ENCODE results near the gene MTHFSD.
"Not testable (repeated sequence)": the region's sequence is repeated elsewhere in the genome, so short reads cannot be mapped to it uniquely, and the experiment has no call there.

The MTHFSD gene, protein sequence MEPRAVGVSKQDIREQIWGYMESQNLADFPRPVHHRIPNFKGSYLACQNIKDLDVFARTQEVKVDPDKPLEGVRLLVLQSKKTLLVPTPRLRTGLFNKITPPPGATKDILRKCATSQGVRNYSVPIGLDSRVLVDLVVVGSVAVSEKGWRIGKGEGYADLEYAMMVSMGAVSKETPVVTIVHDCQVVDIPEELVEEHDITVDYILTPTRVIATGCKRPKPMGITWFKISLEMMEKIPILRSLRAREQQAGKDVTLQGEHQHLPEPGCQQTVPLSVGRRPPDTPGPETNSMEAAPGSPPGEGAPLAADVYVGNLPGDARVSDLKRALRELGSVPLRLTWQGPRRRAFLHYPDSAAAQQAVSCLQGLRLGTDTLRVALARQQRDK

DNA sequence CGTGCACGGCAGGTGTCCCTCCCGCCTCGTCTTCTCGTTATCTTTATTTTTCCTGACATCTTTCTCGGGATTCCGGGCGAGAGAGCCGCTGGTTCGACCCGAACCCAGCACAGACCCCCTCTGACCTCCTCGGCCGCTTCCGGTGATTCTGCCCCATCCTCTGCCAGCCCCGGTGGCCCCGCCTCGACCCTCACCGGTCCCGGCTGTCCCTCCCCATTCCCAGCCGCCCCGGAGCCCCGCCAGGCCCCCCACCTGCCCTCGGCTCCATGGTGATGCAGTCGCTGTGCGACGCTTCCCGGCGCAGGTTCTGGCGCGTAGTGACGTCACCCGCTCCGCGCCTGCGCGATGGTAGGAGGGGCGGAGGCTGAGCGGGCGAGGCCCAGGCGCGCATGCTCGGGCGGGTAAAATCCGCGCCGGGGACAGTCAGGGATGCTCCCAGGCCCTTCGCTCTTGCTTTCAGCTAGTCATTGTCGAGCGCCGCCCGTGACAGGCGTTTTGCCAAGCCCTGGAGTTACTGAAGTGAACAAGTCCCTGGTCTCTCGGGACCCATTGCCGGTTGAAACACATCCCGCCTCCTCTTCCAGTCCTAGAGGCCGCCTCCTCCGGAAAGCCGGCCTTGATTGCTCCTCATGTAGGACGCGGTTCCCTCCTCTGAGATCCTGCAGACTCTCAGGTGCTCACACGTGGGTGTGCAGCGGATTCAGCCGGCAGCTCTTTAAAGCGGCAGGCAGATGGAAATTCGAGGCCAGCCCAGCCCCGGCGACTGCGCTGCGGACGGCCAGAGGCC, at the start of gene MTHFSD:
Gene MTHFSD, minus strand, starts transcription at position 319 of the 787 bp plus-strand sequence. Its CDS starts 51 bp downstream, at position 268.
- DNase-seq, result peak; percentile 97

DNA sequence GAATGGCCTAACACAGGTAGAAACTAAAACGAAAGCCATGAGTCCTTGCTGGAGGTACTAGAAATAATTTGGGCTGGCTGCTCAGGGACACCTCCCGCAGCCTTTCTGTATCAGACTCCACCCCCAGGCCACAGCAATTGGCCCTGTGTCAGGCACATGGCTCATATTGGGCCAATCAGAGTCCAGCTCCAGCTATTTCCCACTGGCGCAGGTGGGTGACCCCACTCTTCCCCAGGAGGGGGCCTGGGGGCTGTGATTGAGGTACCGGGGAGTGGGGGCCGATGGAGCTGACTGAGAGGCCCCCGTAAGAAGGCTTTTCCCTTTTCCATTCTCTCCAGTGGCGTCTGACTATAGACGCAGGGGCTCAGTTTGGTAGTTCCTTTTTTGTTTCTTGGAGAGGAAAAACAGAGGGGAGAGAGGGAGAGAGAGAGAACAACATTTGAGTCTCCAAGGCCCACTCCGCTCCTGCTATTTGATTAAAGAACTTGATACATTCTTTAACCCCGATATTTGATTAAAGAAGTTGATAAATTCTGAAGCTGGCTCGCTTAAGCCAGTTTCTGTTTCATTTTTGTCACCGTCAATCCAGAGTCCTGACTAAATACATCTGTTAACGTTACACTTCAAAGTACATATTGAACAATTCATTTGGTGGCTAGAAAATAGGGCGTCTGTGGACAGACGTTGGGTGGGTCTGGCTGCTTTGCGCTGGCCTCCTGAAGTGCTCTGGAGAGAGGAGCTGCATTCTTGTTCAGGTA, 49.6 kb upstream of the MTHFSD start:
- peak; percentile 31 for DNase-seq

DNA sequence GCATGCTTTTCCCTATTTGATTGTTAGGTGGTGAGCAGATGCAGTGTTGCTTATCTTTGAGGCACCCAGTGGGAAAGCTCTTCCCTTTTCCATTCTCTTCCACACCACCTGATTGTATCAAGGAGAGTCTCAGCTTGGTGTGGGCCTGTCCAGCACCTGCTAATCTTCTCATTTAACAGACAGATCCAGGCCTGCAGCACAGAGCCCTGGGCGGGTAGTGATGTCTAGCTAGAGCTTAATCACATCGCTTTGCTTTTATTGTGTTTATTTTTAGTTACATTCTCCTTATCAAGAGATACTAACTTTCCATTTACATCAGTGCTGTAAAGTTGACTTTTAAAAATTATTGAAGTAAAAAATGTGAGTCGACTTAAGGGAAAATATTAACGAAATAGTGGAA, 47.5 kb upstream of the MTHFSD start:
- DNase-seq, result no peak

DNA sequence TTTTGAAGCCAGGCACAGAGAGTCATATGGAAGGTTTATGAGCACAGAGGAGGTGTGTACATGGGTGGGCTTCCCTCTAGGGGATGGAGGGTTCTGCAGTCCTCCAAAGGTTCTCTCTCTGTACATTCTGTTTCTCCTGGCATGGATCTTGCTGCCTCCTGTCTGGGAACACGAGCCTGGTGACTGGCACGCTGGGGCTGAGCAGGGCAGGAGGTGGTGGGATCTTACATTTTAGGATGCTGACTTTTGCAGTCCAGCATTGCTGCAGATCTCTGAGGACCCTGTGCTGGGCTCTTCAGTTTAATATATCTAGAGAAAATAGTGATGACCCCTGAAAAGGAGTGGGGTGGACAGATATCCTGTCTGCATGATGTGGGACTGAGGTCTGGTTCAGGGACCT, 46.3 kb upstream of the MTHFSD start:
- DNase-seq, result no peak

DNA sequence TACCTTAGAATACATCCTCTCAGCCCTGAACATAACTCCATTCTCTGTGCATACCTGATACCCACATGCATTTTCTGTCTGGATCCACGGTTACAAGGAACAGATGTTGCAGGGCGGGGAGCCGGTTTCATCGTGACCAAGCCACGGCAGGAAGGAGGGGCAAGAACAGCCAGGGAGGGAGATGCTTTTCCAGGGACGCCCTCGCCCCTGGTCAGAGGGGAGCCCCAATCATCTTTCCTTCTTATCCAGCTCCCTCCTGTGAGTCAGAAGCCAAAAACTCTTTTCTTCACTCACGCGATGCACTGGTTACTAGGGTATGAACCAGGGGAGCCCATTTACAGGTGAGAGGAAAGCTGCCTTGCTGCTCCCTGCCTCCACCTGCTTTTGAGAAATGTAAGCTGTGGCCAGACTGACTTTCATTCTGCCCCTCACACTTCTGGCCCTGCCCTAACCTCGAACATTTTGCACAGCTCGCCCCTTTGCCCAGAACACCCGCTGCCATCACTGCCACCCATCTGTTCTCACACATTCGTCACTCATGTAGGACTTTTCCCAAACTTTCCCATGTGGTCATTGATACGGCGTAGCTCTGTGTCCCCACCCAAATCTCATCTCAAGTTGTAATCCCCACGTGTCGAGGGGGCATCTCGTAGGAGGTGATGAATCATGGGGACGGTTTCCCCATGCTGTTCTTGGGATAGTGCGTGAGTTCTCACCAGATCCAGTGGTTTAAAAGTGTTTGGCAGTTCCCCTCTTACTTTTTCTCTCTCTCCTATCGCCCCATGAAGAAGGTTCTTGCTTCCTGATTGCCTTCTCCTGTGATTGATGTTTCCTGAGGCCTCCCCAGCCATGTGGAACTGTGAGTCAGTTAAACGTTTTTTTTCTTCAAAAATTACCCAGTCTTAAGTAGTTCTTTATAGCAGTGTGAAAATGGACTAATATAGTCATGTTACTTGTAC, 43.9 kb upstream of the MTHFSD start:
- no peak for DNase-seq

DNA sequence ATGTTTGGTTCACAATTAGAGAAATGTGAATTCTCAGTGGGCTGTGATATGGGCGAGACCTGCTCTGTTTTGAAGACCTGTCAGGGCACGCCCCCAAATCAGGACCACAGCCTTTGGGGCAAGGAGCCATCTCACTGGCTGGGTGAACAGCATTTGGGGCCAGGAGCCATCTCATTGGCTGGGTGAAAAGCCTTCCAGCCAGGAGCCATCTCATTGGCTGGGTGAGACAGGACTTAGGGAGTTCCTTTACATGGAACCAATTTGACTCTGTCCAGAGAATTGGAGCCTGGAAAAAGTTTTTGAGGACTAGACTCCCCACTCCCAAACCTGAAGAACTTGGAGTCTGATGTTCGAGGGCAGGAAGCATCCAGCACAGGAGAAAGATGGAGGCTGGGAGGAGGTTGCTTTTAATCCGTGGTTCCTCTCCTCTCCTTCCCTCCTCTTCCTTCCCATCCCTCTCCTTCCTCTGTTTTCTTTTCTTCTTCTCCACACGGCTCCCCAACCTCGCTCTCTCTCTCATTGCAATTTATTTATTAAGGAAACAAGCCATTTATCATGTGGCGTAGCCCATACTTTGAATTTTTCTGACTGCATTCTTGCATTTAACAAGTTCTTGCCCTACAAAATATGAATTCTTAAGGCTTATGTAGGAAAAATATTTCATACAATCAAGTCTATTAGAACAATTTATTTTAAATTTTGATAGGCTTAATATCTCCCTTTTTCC, 43.0 kb upstream of the MTHFSD start:
- no peak for DNase-seq

DNA sequence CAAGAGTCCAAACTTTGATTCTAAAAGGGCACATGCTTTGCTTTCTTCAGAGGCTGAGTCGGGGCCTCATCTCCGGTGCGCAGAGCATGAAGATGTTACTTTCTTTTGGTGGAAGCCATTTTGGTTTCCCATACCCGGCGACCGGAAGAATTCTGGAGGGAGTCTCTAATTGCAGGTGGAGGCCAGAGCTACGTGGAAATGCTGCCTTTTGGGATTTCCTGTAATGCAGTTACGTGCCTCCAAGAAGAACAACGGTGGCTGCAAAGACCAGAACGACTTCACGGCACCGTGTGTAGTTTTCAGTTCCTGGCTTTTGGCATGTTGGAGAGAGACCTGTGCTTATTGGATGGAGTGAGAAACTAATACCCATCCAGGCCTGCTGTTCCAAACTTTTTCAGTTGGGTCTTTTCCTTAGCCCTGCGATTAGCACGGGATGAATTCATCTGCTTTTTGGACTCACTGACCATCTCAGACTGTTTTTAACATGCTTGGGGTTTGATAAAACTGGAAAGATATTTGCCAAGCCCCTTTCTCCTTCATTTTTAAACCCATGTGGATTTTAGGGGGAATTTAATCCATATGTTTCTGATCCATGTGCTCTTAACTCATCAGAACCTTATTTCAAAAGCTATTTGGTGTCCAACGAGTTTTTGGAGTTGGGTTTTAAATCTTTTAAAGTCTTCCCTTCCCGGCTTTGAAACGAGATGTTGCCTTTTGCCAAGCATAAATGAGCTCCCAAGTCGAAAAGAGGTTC, 42.3 kb upstream of the MTHFSD start:
- no peak for DNase-seq

DNA sequence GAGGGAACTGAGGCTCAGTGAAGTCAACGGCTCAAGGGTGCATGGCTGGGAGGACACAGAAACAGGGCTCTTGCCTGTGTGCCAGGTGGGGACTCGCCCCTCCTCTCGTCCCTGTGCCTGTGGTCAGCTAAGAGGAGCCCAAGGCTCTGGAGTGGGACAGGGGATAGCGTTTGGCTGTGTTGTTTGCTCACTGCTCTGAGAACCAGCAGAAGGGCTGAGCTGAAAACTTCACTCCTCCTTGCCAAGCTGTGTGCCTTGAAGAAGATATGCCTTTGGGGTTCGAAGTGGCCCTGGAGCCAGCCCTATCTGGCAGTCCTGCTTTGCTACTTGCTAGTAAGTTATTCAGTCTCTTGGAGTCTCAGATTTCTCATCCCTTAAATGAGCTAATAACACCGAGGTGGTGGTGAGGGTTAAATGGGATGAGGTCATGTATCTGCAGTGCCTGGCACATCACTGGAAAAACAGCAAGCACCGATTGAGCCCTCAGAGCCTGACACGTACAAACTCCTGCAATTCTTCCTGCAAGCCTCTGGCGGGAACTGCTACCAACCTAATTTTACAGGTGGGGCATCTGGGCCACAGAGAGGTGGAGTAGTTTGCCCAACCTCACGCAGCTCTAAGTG, 41.1 kb upstream of the MTHFSD start:
- no peak for DNase-seq

DNA sequence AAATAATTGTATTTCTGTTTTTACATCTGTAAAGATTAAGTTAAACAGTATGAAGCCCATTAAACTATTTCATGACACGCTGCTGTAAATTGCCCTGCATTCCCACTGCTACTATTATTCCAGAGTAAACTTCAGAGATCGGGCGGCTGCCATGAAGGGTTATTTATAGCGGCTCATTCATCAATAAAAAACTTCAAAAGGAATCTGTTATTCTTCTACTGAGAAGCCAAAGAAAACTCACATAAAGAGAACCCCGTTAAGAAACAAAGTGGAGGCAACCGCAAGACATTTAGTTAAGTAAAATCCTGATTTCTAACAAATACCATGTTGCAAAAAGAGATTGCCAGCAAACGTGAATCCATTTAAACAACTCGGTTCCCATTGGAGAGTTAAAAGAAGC, 39.7 kb upstream of the MTHFSD start:
- DNase-seq, result no peak

DNA sequence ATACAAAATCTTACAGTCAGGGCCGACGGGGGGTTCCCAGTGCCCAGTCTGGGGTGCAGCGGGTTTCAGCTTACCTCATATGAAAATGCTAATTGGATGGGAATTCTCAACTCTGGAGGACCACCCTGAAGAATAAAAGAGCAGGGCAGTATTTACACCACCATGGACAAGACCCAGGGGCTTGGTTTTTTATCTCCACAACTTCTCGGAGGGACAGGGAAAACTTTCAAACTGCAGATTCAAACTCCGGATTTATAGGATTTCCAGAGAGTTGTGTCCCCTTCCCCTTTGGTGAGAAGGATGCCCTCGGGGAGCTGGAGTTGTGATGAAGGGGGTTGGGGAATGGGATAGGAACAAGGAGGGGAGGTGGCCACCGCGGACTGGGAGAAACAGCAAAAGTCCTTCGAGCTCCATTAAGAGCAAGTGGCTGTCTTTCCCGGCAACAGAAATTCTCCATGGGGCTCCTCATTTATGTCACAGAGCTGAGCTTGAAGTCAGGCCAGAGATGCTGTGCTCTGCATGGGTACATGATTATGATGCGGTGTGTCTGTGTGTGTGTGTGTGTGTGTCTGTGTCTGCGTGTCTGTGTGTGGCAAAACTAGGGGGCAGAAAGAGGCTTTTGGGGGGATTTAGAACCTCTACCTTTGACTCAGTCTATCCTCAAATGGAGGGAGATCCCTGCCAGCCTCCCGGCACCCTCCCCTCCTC, 39.0 kb upstream of the MTHFSD start:
- no peak for DNase-seq

DNA sequence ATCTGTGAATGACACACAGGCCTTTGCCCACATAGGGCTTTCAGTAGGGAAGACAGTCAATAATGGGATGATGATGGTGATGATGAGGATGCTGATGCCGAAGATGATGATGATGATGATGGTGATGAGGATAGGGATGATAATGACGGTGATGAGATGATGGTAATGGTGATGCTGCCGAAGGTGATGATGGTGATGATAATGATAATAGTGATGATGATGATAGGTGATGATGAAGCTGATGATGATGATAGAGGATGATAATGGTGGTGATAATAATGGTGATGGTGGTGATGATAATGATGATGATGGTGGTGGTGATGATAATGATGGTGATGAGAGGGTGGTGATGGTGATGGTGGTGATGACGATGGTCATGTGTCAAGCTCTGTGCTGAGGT, 36.2 kb upstream of the MTHFSD start:
- no peak for DNase-seq

DNA sequence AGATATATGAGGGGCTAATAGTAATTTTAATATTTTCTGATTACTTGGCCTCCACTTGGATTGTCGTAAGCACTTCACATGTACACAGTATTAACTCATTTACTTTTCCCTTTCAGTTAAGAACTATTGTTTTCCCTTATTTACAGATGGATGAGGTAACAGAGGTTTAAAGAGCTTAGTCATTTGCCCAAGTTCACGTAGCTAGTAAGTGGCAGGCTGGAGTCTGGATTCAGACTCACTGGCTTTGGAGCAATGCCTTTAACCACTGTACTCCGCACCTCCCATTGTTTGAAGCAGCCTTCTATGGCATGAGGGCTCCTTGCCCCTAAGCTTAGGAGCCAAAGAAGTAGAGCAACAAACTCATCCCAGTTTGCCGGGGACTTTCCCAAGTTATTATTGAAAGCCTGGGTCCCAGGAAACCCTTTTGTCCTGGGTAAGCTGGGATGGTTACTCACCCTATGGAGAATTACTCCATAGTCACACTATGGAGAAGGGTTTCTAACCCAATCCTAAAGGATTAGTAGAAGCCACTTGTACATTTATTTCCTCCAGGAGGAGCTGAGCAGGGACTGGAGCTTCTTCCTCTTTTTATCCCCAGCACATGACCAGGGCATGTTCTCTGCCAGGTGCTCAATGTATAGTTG, 35.6 kb upstream of the MTHFSD start:
- no peak for DNase-seq

DNA sequence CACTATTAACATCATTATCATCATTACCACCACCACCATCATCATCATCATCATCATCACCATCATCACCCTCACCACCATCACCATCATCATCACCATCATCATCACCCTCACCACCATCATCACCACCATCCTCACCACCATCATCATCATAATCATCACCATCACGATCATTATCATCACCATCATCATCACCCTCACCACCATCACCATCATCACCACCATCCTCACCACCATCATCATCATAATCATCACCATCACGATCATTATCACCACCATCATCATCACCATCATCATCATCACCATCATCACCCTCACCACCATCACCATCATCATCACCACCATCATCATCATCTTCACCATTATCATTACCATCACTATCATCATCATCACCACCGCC, 32.9 kb upstream of the MTHFSD start:
- DNase-seq, result not testable (repeated sequence)

DNA sequence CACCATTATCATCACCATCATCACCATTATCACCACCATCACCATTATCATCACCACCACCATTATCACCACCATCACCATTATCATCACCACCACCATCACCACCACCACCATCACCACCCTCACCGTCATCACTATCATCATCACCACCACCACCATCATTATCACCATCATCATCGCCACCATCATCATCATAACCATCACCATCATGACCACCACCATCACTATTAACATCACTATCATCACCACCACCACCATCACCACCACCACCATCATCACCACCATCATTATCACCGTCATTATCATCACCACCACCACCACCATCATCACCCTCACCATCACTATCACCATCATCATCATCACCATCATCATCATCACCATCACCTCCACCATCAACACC, 32.5 kb upstream of the MTHFSD start:
- DNase-seq, result no peak

DNA sequence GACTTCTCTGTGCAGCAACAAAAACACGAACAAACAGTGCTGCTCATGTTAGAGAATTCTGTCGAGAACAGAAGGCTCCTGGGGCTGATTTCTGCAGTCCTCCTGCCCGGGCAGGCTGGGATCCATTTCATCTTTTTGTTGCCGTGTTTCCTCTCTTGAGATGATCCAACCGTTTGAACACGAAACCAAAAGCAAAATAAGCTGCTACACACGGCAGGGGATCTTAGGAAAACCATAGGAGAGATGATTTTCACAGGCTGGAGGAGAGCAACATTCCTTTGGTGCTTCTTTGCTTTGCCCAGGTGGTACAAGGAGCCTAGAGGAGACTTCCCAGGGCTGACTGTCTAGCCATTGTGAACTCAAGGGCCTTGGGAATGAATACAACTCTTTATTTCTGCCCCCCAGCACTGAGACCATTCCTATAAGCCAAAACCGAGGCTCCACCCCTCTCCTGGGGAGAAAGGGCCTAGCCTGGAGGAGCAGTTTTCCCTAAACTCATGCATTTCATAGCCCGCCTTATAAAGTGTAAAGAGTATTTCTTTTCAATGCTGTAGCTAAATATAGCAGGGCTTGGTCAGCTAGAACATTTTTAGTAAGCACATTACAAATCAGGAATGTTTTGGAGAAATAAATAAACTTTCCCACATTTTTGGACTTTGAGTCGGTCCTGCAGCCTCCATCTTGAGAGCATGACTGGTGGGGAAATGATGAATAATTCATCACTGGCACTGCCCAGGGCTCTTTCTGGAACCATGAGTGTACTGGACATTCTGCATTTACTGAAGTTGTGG, 31.0 kb upstream of the MTHFSD start:
- no peak for DNase-seq

DNA sequence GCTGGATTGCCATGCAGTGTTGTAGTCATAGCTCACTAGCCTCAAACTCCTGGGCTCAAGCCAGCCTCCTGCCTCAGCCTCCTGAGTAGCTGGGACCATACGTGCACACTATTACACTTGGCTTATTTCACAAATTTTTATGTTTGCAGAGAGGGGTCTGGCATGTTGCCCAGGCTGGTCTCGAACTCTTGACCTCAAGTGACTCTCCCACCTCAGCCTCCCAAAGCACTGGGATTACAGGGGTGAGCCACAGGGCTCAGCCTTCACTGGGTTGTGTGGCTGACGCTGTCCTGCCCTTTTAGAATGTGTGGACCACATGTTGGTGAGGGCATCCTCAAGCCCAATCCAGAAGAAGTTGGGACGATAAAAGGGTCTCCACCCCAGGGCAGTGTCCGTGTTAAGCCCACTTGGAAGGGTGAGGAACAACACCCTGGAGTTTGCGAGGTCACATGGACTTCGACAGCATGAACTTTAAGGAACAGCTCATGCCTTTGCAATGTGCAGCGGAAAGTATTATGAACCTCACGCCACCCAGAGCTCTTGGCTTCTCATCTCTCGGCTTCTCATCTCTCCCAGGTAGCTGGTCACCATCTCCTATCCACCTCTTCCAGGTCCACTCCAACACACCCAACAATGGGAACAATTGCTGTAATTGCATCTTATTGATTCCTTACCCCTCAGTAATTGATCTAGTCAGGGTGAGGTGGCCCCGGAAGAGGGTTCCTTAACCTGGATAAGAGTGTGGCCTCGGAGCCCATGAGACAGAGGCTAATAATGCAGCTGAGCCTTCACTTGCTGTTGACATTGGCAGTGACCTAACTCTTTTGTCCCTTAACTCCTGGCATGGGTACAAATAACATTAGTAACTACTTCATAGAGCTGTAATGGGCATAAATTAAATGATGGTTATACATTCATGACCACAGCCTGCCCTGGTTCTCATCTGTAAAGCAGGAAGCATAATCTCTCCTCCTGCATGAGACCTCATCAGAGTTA, 30.0 kb upstream of the MTHFSD start:
- no peak for DNase-seq

DNA sequence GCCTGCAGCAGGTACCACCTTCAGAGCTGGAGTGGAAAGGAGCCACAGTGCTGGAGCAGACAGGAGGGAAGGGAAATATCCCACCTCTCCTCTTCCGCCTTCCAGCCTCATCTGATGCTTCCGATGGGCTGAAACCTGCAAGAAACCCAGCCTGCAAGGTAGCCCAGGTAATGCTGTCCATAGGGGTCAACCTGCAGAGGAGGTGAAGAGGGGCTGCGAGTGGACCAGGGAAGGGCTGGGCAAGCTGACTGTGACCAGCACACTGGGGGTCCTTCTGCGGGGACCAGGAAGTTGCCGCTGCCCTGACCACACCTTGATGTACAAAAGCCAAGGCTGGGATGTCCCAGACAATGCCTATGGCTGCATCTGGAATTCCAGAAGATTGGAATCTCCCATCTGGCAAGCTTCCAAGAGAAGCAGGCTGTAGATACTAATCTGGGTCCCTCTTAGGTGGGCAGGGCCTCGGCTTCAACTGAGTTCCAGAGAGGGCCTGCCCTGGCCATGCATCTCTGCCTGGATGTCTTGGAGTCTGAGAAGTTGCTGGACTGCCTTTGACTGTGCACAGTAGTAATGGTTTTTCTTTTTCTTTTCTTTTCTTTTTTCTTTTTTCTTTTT, 29.1 kb upstream of the MTHFSD start:
- DNase-seq, result no peak

Measured in stimulated activated CD4-positive, alpha-beta T cell treated with anti-CD3 and anti-CD28 coated beads, Interleukin-4, amount 100 ng/mL, for 1 hour (primary cell).